Activated CD8-positive, alpha-beta memory T cell treated with anti-CD3 and anti-CD28 coated beads, Interleukin-2, amount 10 ng/mL, durations not matched to agents 7 days and 5 days (primary cell): Measurements from ENCODE around the gene MTMR12. TPM values are rescaled to one million over a fixed set of nuclear protein-coding genes. Genes with fewer than 3 reads are reported as not detected.
"Not testable (repeated sequence)": the region's sequence is repeated elsewhere in the genome, so short reads cannot be mapped to it uniquely, and the experiment has no call there.

Experiments used
- ATAC-seq: fragments of 150-1000 bp; cut with Tn5 transposase; one replicate; pipeline ENCODE4 v1.10.0; 2021; ENCODE audit warnings: moderate library complexity
- CTCF ChIA-PET: fragments of 350-600 bp; sonication (Branson Sonifier 250); formaldehyde crosslinking; loops from one replicate; lab custom pipeline; 2021; ENCODE audit warnings: antibody characterized with exemption; lab: Charles Lee
- DNase-seq: peaks from one replicate; pipeline ENCODE4 v3.0.0-alpha.2; 2020
- H3K27ac Mint-ChIP-seq: one replicate; pipeline ENCODE4 v1.8.0; 2021; ENCODE audit warnings: mild to moderate bottlenecking, mixed read lengths
- H3K27me3 Mint-ChIP-seq: one replicate; pipeline ENCODE4 v1.8.0; 2021; ENCODE audit warnings: mixed read lengths
- H3K36me3 Mint-ChIP-seq: one replicate; pipeline ENCODE4 v1.8.0; 2021; ENCODE audit warnings: mild to moderate bottlenecking, mixed read lengths
- H3K4me1 Mint-ChIP-seq: one replicate; pipeline ENCODE4 v1.8.0; 2021; ENCODE audit warnings: mixed read lengths
- H3K4me3 Mint-ChIP-seq: one replicate; pipeline ENCODE4 v1.8.0; 2021; ENCODE audit warnings: mild to moderate bottlenecking, moderate library complexity, mixed read lengths
- H3K9me3 Mint-ChIP-seq: one replicate; pipeline ENCODE4 v1.8.0; 2022; ENCODE audit warnings: low read depth, mixed read lengths
- total RNA-seq, 2 experiments: library from RNA; stranded (reverse); gene quantifications; one replicate each; pipeline ENCODE4 v1.2.3, GENCODE V29; 2021

Gene MTMR12
- total RNA-seq, 2 experiments from 2014 or later: 23.3 to 26.6 TPM

DNA sequence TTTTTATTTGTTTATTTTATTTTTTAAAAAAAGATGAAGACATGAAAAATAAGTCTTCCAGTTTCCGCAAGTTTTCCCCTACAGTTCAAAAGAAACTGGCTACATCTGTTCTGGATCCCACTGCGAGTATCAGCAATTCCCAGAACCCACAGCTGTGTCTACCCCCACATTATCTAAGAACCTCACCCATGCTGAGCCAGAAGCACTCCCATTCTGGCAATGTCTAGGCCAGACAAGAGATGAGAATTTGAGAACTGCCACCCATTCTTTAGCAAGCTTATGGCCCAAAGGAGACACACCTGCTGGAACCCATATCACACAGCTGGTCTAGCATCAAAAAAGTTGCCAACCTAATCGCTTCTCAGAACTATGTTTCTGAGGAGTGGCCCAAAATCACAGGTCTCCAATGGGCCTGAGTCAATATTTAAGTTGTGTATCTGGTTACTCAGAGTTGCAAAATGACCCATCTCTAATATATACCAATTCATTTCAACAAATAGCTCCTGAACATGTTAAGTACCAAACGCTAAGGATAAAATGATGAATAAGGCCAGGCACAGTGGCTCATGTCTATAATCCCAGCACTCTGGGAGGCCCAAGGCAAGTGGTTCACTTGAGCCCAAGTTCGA lies 27.1 kb downstream of the MTMR12 start:
- ATAC-seq (no peak), DNase-seq (no peak)
- peaks cover 31% of the 10 kb centered on the region for H3K4me1 Mint-ChIP-seq
- H3K27ac Mint-ChIP-seq: no peak overlapping the region
- CTCF ChIA-PET: interaction anchor here (1.2 kb wide), 1 partner anchor 43 kb away, joined by 3 read pairs; no protein-coding TSS in a partner anchor
- no peaks in the 10 kb centered on the region for H3K9me3 Mint-ChIP-seq
- no peak overlapping the region for H3K4me3 Mint-ChIP-seq
- H3K36me3 Mint-ChIP-seq: peaks cover 26% of the 10 kb centered on the region
- H3K27me3 Mint-ChIP-seq: no peaks in the 10 kb centered on the region

DNA sequence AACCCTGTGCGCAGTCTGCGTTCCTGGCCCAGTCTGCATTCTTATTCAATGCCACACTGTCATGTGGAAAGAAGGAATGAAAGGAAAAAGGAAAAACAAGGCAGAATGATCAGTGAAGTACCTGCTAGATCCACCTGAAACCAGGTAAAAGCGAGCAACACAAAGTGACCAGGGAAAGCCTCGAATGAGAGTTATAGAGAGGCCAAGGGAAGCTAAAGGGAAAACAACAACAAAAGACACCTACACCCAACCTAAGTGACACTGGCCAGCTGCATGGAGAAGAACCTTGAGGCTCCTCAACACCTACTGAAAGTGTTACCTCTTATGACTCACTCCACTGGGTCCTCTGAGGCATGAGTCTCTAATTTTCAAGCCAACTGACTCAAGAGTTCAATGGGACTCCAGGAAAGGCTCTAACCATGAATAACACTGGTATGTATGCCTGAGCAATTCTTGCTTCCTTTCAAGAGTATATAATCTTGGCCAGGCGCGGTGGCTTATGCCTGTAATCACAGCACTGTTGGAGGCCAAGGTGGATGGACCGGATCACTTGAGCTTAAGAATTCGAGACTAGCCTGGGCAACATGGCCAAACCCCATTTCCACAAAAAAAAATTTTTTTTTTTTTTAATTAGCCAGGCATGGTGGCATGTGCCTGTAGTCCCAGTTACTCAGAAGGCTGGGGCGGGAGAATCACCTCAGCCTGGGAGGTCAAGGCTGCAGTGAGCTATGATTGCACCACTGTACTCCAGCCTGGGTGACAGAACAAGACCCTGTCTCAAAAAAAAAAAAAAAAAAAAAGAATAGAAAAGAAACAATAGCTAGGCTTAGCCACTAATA lies 29.0 kb downstream of the MTMR12 start:
- Mint-ChIP-seq H3K27ac (peak overlapping the region; percentile 19), H3K4me1 (peaks cover 47% of the 10 kb centered on the region), H3K4me3 (no peak overlapping the region), H3K36me3 (peaks cover 28% of the 10 kb centered on the region), H3K9me3 (no peaks in the 10 kb centered on the region), H3K27me3 (no peaks in the 10 kb centered on the region)
- DNase-seq: peak; percentile 42
- peak; percentile 67 for ATAC-seq
- CTCF ChIA-PET: interaction anchor here (0.9 to 1.9 kb wide), 4 partner anchors 10 to 322 kb away, joined by 3 to 5 read pairs (median 4); no protein-coding TSS in a partner anchor

DNA sequence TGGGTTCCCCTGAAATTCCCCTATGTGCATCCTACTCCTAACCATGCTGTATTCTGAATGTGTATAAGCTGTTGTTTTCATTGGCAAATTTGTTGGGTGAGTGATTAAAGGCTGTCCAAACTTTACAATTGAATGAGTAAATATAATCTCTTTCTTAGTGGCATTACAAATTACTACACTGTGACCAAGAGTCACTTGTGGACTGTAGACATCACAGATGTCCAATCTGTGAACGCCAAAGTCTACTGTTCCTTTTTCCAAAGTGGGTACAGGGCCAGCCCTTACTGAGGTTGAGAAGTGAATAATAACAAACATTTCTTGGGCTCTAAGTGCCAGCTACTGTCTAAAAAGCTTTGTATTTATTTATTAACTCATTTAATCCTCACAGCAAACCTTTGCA lies 29.7 kb downstream of the MTMR12 start:
- Mint-ChIP-seq H3K4me1 (peaks cover 54% of the 10 kb centered on the region), H3K36me3 (peaks cover 26% of the 10 kb centered on the region), H3K9me3 (no peaks in the 10 kb centered on the region), H3K27ac (no peak overlapping the region), H3K4me3 (no peak overlapping the region), H3K27me3 (no peaks in the 10 kb centered on the region)
- ATAC-seq (no peak), DNase-seq (no peak)
- CTCF ChIA-PET: interaction anchor here (1.4 to 1.9 kb wide), 2 partner anchors 10 to 47 kb away, joined by 3 to 4 read pairs; no protein-coding TSS in a partner anchor

DNA sequence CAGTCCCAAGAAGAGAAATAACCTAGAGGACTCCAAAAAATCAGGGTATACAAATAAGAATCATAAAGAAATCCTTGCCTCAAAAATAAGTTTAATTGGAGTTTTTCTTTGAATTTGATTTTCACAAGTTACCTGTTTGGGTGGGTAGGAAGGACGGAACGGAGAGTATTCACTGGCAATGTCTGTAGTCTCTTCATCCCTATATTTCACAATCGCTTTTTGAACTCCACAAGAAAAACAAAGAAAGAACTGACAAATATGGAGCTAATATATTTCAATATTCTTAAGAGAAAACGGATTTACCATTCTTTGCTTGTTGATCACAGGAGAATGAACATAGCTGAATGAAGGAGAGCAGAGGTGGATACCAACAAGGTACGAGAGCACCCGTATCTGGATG lies 30.1 kb downstream of the MTMR12 start:
- no peak for ATAC-seq
- peaks cover 58% of the 10 kb centered on the region for H3K4me1 Mint-ChIP-seq
- H3K9me3 Mint-ChIP-seq: no peaks in the 10 kb centered on the region
- CTCF ChIA-PET: no interaction called here
- DNase-seq: no peak
- H3K27me3 Mint-ChIP-seq: no peaks in the 10 kb centered on the region
- H3K36me3 Mint-ChIP-seq: peaks cover 28% of the 10 kb centered on the region
- H3K27ac Mint-ChIP-seq: peak overlapping the region; percentile 9
- no peak overlapping the region for H3K4me3 Mint-ChIP-seq

DNA sequence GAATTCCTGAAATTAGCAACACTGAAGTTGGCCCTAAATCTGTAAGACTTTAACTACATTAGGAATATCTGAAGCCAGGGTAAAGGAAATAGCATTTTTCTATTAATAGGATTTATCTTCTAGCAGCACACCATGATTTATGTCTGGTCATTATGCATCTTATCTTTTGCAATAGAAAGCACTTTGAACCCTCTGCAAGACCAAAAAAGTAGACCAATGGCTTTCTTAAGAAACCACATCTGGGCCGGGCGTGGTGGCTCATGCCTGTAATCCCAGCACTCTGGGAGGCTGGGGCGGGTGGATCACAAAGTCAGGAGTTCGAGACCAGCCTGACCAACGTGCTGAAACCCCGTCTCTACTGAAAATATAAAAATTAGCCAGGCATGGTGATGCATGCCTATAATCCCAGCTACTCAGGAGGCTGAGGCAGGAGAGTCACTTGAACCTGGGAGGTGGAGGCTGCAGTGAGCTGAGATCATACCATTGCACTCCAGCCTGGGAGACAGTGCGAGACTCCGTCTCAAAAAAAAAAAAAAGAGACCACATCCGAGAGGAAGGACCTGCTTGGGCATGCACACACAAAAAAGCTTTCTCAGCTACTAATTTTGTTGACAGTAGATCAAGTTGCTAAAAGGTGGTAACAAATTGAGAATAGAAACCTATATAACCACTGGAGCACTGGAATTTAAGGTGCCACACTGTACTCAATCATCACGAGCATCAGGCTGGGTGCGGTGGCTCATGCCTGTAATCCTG lies 31.2 kb downstream of the MTMR12 start:
- H3K9me3 Mint-ChIP-seq, H3K27me3 Mint-ChIP-seq, ATAC-seq, CTCF ChIA-PET, DNase-seq: not testable (repeated sequence)
- peak overlapping the region; percentile 95 for H3K27ac Mint-ChIP-seq
- peaks cover 66% of the 10 kb centered on the region for H3K4me1 Mint-ChIP-seq
- peaks cover 28% of the 10 kb centered on the region for H3K36me3 Mint-ChIP-seq
- peak overlapping the region; percentile 70 for H3K4me3 Mint-ChIP-seq

DNA sequence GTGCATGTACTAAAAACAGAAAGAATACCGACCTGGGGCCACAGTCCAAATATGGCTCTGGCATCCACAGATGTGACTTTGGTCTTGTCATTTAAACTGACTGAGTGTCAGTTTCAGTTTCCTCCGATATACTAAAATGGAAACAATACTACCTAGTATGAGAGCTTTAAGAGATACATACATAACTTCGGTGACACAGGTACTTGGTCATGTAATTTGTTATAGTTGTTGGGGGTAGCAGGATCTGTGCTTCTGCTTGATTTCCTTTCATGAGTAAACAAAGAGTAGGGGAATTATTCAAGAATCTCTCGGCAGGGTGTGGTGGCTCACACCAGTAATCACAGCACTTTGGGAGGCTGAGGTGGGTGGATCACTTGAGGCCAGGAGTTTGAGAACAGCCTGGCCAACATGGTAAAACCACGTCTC lies 32.1 kb downstream of the MTMR12 start:
- ATAC-seq: peak; percentile 84
- peak; percentile 60 for DNase-seq
- Mint-ChIP-seq H3K27ac (peak overlapping the region; percentile 95), H3K4me1 (peaks cover 72% of the 10 kb centered on the region), H3K9me3 (no peaks in the 10 kb centered on the region), H3K36me3 (peaks cover 34% of the 10 kb centered on the region), H3K4me3 (peak overlapping the region; percentile 70), H3K27me3 (no peaks in the 10 kb centered on the region)
- CTCF ChIA-PET: no interaction called here

DNA sequence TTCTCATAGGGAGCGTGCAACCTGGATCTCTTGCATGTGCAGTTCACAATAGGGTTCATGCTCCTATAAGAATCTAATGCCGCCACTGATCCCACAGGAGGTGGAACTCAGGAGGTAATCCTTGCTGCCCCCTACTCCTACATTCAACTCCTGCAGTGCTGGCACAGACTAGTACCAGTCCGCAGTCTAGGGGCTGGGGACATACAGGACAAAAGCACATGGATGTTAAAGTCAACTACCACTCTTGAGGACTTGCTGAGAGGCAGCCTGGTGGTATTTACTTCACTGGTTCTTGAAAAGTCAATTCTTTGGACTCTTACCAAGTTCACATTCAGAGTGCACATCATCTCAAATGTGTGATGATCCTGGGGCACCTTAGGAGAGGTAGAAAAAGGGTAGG lies 33.0 kb downstream of the MTMR12 start:
- Mint-ChIP-seq H3K4me3 (peak overlapping the region; percentile 70), H3K27ac (peak overlapping the region; percentile 95), H3K9me3 (no peaks in the 10 kb centered on the region), H3K4me1 (peaks cover 72% of the 10 kb centered on the region), H3K36me3 (peaks cover 38% of the 10 kb centered on the region), H3K27me3 (no peaks in the 10 kb centered on the region)
- ATAC-seq: no peak
- CTCF ChIA-PET: no interaction called here
- DNase-seq: no peak

DNA sequence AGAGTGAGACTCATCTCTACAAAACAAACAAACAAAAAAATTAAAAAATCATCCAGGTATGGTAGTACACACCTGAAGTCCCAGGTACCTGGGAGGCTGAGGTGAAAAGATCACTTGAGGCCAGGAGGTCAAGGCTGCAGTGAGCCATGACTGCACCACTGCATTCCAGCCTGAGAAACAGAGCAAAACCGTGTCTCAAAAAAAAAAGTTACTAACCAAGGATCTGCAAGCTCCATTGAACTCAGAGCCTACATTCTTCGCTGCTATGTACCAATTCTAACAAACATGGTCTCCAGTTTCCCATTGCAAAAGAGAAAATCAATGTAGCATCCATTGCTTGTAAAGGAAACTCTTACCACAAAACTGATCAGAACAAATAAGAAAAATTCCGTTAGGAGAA lies 33.5 kb downstream of the MTMR12 start:
- Mint-ChIP-seq H3K9me3 (no peaks in the 10 kb centered on the region), H3K27me3 (no peaks in the 10 kb centered on the region), H3K4me1 (peaks cover 70% of the 10 kb centered on the region), H3K36me3 (peaks cover 39% of the 10 kb centered on the region), H3K4me3 (no peak overlapping the region), H3K27ac (peak overlapping the region; percentile 95)
- CTCF ChIA-PET: no interaction called here
- ATAC-seq (no peak), DNase-seq (no peak)

DNA sequence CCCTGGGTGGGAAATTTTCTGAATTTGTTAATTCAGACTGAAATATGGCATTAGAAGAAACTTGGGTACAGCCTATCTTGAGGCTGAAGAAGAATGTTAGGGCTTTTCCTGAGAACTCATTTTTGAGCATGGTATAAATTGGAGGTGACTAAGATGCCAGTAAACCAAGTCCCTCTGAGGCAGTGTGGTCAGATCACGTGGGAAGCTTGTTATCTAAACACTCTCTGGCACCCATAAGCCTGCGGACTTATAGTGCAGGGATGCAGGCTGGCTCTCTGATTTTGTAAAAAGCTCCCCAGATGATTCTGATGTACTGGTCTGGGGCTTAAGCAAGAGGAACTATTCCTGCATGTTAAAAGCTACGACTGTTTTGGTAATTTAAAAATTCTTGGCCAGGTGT lies 34.3 kb downstream of the MTMR12 start:
- Mint-ChIP-seq H3K27me3 (no peaks in the 10 kb centered on the region), H3K9me3 (no peaks in the 10 kb centered on the region), H3K4me1 (peaks cover 70% of the 10 kb centered on the region), H3K27ac (peak overlapping the region; percentile 69), H3K4me3 (no peak overlapping the region), H3K36me3 (peaks cover 46% of the 10 kb centered on the region)
- peak; percentile 53 for ATAC-seq
- DNase-seq: peak; percentile 74
- CTCF ChIA-PET: no interaction called here

DNA sequence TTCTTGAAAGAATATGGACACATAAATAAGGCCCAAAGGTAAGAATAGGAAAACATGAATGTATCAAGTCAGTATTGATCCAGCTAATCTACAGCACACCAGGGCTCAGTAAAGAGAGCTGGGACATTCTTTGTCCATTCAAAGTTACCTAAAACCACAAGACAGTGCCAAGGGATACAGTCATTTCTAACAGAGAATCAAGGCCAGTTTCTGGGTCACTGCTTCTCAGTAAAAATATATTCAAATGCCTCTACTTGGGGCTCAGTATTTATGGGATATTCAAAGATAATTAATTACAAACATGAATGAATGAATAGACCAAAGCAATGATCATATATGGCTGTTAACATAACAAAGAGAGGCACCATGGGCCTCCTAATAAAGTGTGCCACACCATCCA lies 34.9 kb downstream of the MTMR12 start:
- Mint-ChIP-seq H3K36me3 (peaks cover 47% of the 10 kb centered on the region), H3K4me1 (peaks cover 66% of the 10 kb centered on the region), H3K9me3 (no peaks in the 10 kb centered on the region), H3K27me3 (no peaks in the 10 kb centered on the region), H3K4me3 (no peak overlapping the region), H3K27ac (peak overlapping the region; percentile 69)
- ATAC-seq (no peak), DNase-seq (no peak)
- CTCF ChIA-PET: no interaction called here

DNA sequence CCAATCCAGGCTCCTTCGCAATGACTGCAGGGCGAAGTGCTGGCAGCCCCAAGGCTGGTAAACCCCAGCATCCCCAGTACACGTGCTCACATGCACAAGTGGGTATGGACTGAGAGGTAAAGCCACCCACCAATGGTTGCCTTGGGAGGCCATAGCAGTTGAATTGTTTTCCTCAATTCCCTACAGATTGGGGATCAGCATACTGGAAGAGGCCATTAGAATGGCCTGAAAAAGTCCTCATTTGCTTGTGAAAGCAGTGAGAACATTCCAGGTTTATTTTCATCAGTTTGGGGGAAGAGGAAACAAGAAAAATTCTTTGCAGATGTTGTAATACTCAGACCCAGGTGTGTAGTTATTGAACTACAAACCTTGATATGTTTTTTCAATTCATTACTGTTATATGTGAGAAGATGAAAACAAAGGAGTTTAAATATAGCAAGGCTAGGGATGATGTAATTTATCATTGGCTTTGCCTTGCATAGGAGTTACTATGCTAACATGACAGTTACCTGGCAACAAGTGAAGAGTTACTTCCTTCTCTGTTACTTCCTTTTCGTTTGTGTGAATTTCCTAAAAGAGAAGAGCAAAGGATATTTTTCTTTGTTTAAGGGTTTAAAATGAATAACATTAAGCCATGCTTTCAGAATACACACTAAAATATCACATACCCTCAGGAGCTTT lies 36.4 kb downstream of the MTMR12 start:
- no peak overlapping the region for H3K4me3 Mint-ChIP-seq
- H3K9me3 Mint-ChIP-seq: no peaks in the 10 kb centered on the region
- DNase-seq: no peak
- H3K27me3 Mint-ChIP-seq: no peaks in the 10 kb centered on the region
- CTCF ChIA-PET: interaction anchor here (1.8 kb wide), 1 partner anchor 54 kb away, joined by 3 read pairs; no protein-coding TSS in a partner anchor
- peaks cover 56% of the 10 kb centered on the region for H3K4me1 Mint-ChIP-seq
- peak; percentile 45 for ATAC-seq
- H3K36me3 Mint-ChIP-seq: peaks cover 45% of the 10 kb centered on the region
- peak overlapping the region; percentile 77 for H3K27ac Mint-ChIP-seq

DNA sequence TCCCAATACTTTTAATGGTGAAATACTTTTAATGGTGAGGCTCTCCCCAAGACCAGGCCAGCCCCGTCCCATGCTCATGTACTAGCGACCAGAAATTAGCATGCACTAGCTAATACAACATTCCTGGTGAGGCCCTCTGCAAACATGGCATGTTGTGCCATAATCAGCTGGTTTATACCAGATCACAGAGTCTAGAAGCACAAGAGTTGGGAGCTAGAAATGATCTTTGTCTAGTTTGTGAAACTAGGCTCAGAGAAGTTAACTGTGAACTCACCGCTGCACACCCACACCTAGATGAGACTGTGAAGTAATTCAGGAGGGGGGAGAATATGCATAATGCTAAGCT lies 37.4 kb downstream of the MTMR12 start:
- peak overlapping the region; percentile 66 for H3K27ac Mint-ChIP-seq
- H3K9me3 Mint-ChIP-seq: no peaks in the 10 kb centered on the region

More for the DNA sequence above, 37.4 kb downstream of the MTMR12 start:
- ATAC-seq (no peak), DNase-seq (no peak)
- H3K36me3 Mint-ChIP-seq: peaks cover 48% of the 10 kb centered on the region
- H3K4me3 Mint-ChIP-seq: no peak overlapping the region
- CTCF ChIA-PET: interaction anchor here (1.8 kb wide), 1 partner anchor 55 kb away, joined by 3 read pairs; no protein-coding TSS in a partner anchor
- peaks cover 47% of the 10 kb centered on the region for H3K4me1 Mint-ChIP-seq
- no peaks in the 10 kb centered on the region for H3K27me3 Mint-ChIP-seq
